Body of pancreas (tissue), 4 donors: ENCODE results near the gene FCRLB. TPM values are rescaled to one million over a fixed set of nuclear protein-coding genes. Genes with fewer than 3 reads are reported as not detected.

ENCODE experiments used
- ATAC-seq: fragments of 150-250 bp; one replicate; pipeline ENCODE4 v1.9.1; 2016
- DNase-seq, 4 donors: peaks; one replicate each; pipeline ENCODE4 v3.0.0-alpha.2; 2019
- H3K27ac ChIP-seq, 4 donors: fragments of 200-600 bp; sonication (generic); 1 replicate in 3 of 4; 2 replicates in 1 of 4; pipeline versions ENCODE4 v1.5.1 to v1.6.1; 2016 to 2019; ENCODE audit warnings: mild to moderate bottlenecking in 1 of 4, mixed read lengths in 1 of 4, moderate library complexity in 1 of 4
- H3K27me3 ChIP-seq, 2 donors: fragments of 200-600 bp; sonication (generic); one replicate each; pipeline ENCODE4 v1.6.0; 2016; ENCODE audit warnings: mild to moderate bottlenecking in 1 of 2
- H3K36me3 ChIP-seq, 2 donors: fragments of 200-600 bp; sonication (generic); replicated peaks in 1 of 2; 2 replicates each; pipeline ENCODE4 v1.5.1; 2016; ENCODE audit warnings: low read depth in 2 of 2; ENCODE audit not compliant: insufficient read depth in 1 of 2
- H3K4me1 ChIP-seq: fragments of 200-600 bp; sonication (generic); one replicate; pipeline ENCODE4 v1.6.0; 2016
- H3K4me3 ChIP-seq, 2 donors: fragments of 200-600 bp; sonication (generic); 1 replicate in 1 of 2; 2 replicates in 1 of 2; pipeline ENCODE4 v1.5.1; 2016 to 2019
- H3K9me3 ChIP-seq, 3 donors: fragments of 200-600 bp; sonication (generic); 1 replicate in 2 of 3; 2 replicates in 1 of 3; pipeline ENCODE4 v1.5.1; 2016
- CTCF ChIP-seq, 7 experiments: fragments of 450-650 bp in 4 of 7; fragments of 200-600 bp in 3 of 7; sonication (generic) in 3 of 7; IDR thresholded peaks; one replicate each; pipeline ENCODE4 v1.5.1; 2016 to 2019; ENCODE audit warnings: antibody characterized with exemption in 7 of 7
- POLR2A ChIP-seq, 3 donors: fragments of 450-650 bp; IDR thresholded peaks; one replicate each; pipeline ENCODE4 v1.6.1; 2016; ENCODE audit warnings: antibody characterized with exemption in 3 of 3, mild to moderate bottlenecking in 2 of 3
- WGBS, 2 donors: methylation state at CpG; one replicate each; pipeline ENCODE4 v1.1.5; 2017; 5-methylcytosine and 5-hydroxymethylcytosine counted together
- intact Hi-C: fragments of 100-400 bp; cut with DNase I; formaldehyde crosslinking; loops from one replicate; pipeline ENCODE4 v1.15.1; 2023
- total RNA-seq, 2 donors: library from RNA; depleted of rRNA; stranded (reverse); fragments of >200 nt; gene quantifications; one replicate each; pipeline ENCODE4 v1.1.0, GENCODE V29; 2016

FCRLB gene
- total RNA-seq, 2 donors from 2014 or later = not detected

- Histone ChIP-seq H3K36me3 (no peaks in the 10 kb centered on the region), H3K4me1 (peaks cover 50% of the 10 kb centered on the region), H3K27me3 (no peaks in the 10 kb centered on the region), H3K9me3 (no peaks in the 10 kb centered on the region), H3K27ac (no peak overlapping the region), H3K4me3 (no peak overlapping the region)
- no peak for TF ChIP-seq CTCF (IDR thresholded peaks at IDR 0.05)
- intact Hi-C loops = no loop called here
- WGBS, 2 donors = 90 to 93% methylated on average over 3 of the region's 3 CpGs
- ATAC-seq (no peak), DNase-seq (no peak)
Measured at GRCh38 chr1:161770250-161770649, 48.9 kb downstream of the FCRLB start.

- Histone ChIP-seq H3K9me3 (no peaks in the 10 kb centered on the region), H3K27me3 (no peaks in the 10 kb centered on the region), H3K4me1 (peaks cover 53% of the 10 kb centered on the region), H3K36me3 (no peaks in the 10 kb centered on the region), H3K4me3 (no peak overlapping the region), H3K27ac (no peak overlapping the region)
- TF ChIP-seq POLR2A (IDR thresholded peaks at IDR 0.05) = no peak
- DNase-seq (no peak), ATAC-seq (no peak)
- 63 to 81% methylated on average over 5 of the region's 5 CpGs for WGBS, 2 donors
- intact Hi-C loops = no loop called here
Measured at GRCh38 chr1:161771161-161771560, 49.8 kb downstream of the FCRLB start.

- DNase-seq (no peak), ATAC-seq (no peak)
- peak overlapping the region in 1 of 4 donors; percentile 40 for H3K27ac ChIP-seq
- intact Hi-C loops = no loop called here
- no peaks in the 10 kb centered on the region for H3K36me3 ChIP-seq
- H3K9me3 ChIP-seq = no peaks in the 10 kb centered on the region
- TF ChIP-seq POLR2A (IDR thresholded peaks at IDR 0.05) = no peak
- TF ChIP-seq CTCF (IDR thresholded peaks at IDR 0.05) = no peak
- no peaks in the 10 kb centered on the region for H3K27me3 ChIP-seq
- H3K4me3 ChIP-seq = no peak overlapping the region
- WGBS, 2 donors = 68 to 91% methylated on average over 2 of the region's 2 CpGs
- H3K4me1 ChIP-seq = peaks cover 55% of the 10 kb centered on the region
Measured at GRCh38 chr1:161771973-161772372, 50.6 kb downstream of the FCRLB start.

GRCh38 chr1:161772397-161772796 lies 51.1 kb downstream of the FCRLB start:
- DNase-seq (no peak), ATAC-seq (no peak)
- no peaks in the 10 kb centered on the region for H3K36me3 ChIP-seq
- H3K9me3 ChIP-seq = no peaks in the 10 kb centered on the region
- no peaks in the 10 kb centered on the region for H3K27me3 ChIP-seq
- TF ChIP-seq CTCF (IDR thresholded peaks at IDR 0.05) = no peak
- TF ChIP-seq POLR2A (IDR thresholded peaks at IDR 0.05) = peak in 1 of 3 donors; percentile 31
- intact Hi-C loops = no loop called here
- peaks cover 51% of the 10 kb centered on the region for H3K4me1 ChIP-seq
- H3K4me3 ChIP-seq = no peak overlapping the region
- peak overlapping the region in 1 of 4 donors; percentile 40 for H3K27ac ChIP-seq

GRCh38 chr1:161773791-161774190 lies 52.4 kb downstream of the FCRLB start:
- Histone ChIP-seq H3K4me1 (peaks cover 37% of the 10 kb centered on the region), H3K36me3 (no peaks in the 10 kb centered on the region), H3K27me3 (no peaks in the 10 kb centered on the region), H3K27ac (no peak overlapping the region), H3K4me3 (no peak overlapping the region), H3K9me3 (no peaks in the 10 kb centered on the region)
- no peak for TF ChIP-seq CTCF (IDR thresholded peaks at IDR 0.05)
- no peak for TF ChIP-seq POLR2A (IDR thresholded peaks at IDR 0.05)
- WGBS, 2 donors = 26 to 30% methylated on average over 4 of the region's 4 CpGs
- DNase-seq (no peak), ATAC-seq (no peak)
- intact Hi-C loops = no loop called here
